Stomach (tissue), 9 donors: ENCODE data around the gene TUSC2. TPM values are rescaled to one million over a fixed set of nuclear protein-coding genes. Genes with fewer than 3 reads are reported as not detected.
A peak's percentile ranks its signal among the peaks of the same experiment; 100 is the strongest.

Experiments used
- DNase-seq, 2 donors: peaks; one replicate each; pipeline versions ENCODE4 v3.0.0 to v3.0.0-alpha.2; 2013 to 2019
- H3K27ac ChIP-seq, 5 donors: fragments of 200-600 bp in 4 of 5; sonication (generic) in 4 of 5; one replicate each; pipeline ENCODE4 v1.5.1; 2013 to 2019; ENCODE audit warnings: mild to moderate bottlenecking in 1 of 5, moderate library complexity in 1 of 5
- H3K27me3 ChIP-seq, 3 donors: fragments of 200-600 bp; sonication (generic); one replicate each; pipeline ENCODE4 v1.5.1; 2017 to 2019; ENCODE audit warnings: mixed run types in 1 of 3
- H3K36me3 ChIP-seq, 4 donors: fragments of 200-600 bp; sonication (generic); 1 replicate in 3 of 4; 2 replicates in 1 of 4; pipeline ENCODE4 v1.5.1; 2016 to 2019
- H3K4me1 ChIP-seq, 4 donors: fragments of 200-600 bp; sonication (generic); one replicate each; pipeline ENCODE4 v1.5.1; 2016 to 2019
- H3K4me3 ChIP-seq, 4 donors: fragments of 200-600 bp; sonication (generic) in 3 of 4; one replicate each; pipeline ENCODE4 v1.5.1; 2016 to 2019; ENCODE audit warnings: mild to moderate bottlenecking in 1 of 4
- H3K9me3 ChIP-seq, 4 donors: fragments of 200-600 bp; sonication (generic); one replicate each; pipeline ENCODE4 v1.5.1; 2016 to 2019
- CTCF ChIP-seq, 7 experiments: fragments of 450-650 bp in 4 of 7; fragments of 200-600 bp in 3 of 7; sonication (generic) in 3 of 7; IDR thresholded peaks; one replicate each; pipeline ENCODE4 v1.5.1; 2016 to 2019; ENCODE audit warnings: antibody characterized with exemption in 7 of 7, control low read depth in 2 of 7, mild to moderate bottlenecking in 1 of 7
- EP300 ChIP-seq: sonication (generic); formaldehyde crosslinking; IDR thresholded peaks from one replicate; pipeline ENCODE4 v1.6.1; 2017; ENCODE audit warnings: antibody characterized with exemption
- POLR2A ChIP-seq, 4 donors: fragments of 450-650 bp; IDR thresholded peaks; one replicate each; pipeline ENCODE4 v1.6.1; 2016; ENCODE audit warnings: antibody characterized with exemption in 4 of 4, control low read depth in 2 of 4, mild to moderate bottlenecking in 1 of 4, moderate library complexity in 1 of 4
- POLR2AphosphoS5 ChIP-seq, 3 donors: sonication (generic); formaldehyde crosslinking; IDR thresholded peaks; one replicate each; pipeline ENCODE4 v1.6.1; 2016; ENCODE audit warnings: antibody characterized with exemption in 3 of 3
- WGBS, 5 donors: extraction: QIAGEN DNeasy Blood & Tissue Kit in 3 of 5; methylation state at CpG; one replicate each; pipeline versions ENCODE4 v1.1.5 to v1.1.7; 2013 to 2018; 5-methylcytosine and 5-hydroxymethylcytosine counted together
- intact Hi-C: fragments of 100-400 bp; cut with DNase I; formaldehyde crosslinking; loops from one replicate; pipeline ENCODE4 v1.15.1; 2023; ENCODE audit warnings: low total_unique reads
- polyA plus RNA-seq, 3 donors: library from polyadenylated mRNA; stranded (reverse); fragments of 200-250 nt; gene quantifications; one replicate each; pipeline ENCODE4 v1.2.3, GENCODE V29; 2013
- total RNA-seq, 5 donors: library from RNA; depleted of rRNA; stranded (reverse); fragments of >200 nt; gene quantifications; one replicate each; pipeline versions ENCODE4 v1.1.0 to v1.2.3, GENCODE V29; 2014 to 2016
- donor health status: healthy with polysubstance abuse.
- donor health status: Bipolar disorder and iron deficiency.
- donor health status: healthy.

TUSC2 gene
- total and polyA plus RNA-seq, 8 donors: 2.3 to 63.4 (median 40.3) TPM; not detected in 1

GRCh38 chr3:50342813-50343633, 15.0 kb upstream of the TUSC2 start:
- DNase-seq: no peak
- no peak overlapping the region for H3K27ac ChIP-seq
- H3K36me3 ChIP-seq: peaks cover 6 to 7% (median 6%) of the 10 kb centered on the region in 4 donors
- TF ChIP-seq EP300: no peak
- no peak for TF ChIP-seq POLR2AphosphoS5 (IDR thresholded peaks at IDR 0.05)
- TF ChIP-seq POLR2A (IDR thresholded peaks at IDR 0.05): no peak
- no peak for TF ChIP-seq CTCF (IDR thresholded peaks at IDR 0.05)
- intact Hi-C loops: no loop called here
- H3K4me1 ChIP-seq: peaks cover 37 to 78% (median 65%) of the 10 kb centered on the region in 4 donors
- no peak overlapping the region for H3K4me3 ChIP-seq
- 75 to 89% (median 83%) methylated on average over 12 to 13 of the region's 13 CpGs for WGBS, 5 donors
- no peaks in the 10 kb centered on the region for H3K27me3 ChIP-seq
- no peaks in the 10 kb centered on the region for H3K9me3 ChIP-seq

GRCh38 chr3:50341996-50342650, 14.1 kb upstream of the TUSC2 start:
- Histone ChIP-seq H3K9me3 (no peaks in the 10 kb centered on the region), H3K27ac (peak overlapping the region in 2 of 5 donors; percentile 96 to 97), H3K4me3 (no peak overlapping the region), H3K36me3 (no peaks in the 10 kb centered on the region), H3K27me3 (no peaks in the 10 kb centered on the region), H3K4me1 (peaks cover 40 to 73% (median 63%) of the 10 kb centered on the region in 4 donors)
- DNase-seq: no peak
- intact Hi-C loops: no loop called here
- TF ChIP-seq EP300 (no peak), CTCF (IDR thresholded peaks at IDR 0.05) (no peak), POLR2AphosphoS5 (IDR thresholded peaks at IDR 0.05) (no peak), POLR2A (IDR thresholded peaks at IDR 0.05) (no peak)
- WGBS, 5 donors: 88 to 91% (median 91%) methylated on average over 11 to 13 of the region's 13 CpGs

GRCh38 chr3:50341537-50341936, 13.5 kb upstream of the TUSC2 start:
- TF ChIP-seq EP300: no peak
- TF ChIP-seq CTCF (IDR thresholded peaks at IDR 0.05): no peak
- TF ChIP-seq POLR2A (IDR thresholded peaks at IDR 0.05): no peak
- TF ChIP-seq POLR2AphosphoS5 (IDR thresholded peaks at IDR 0.05): no peak
- peak overlapping the region; percentile 69 to 99 (median 96) for H3K27ac ChIP-seq
- 86 to 94% (median 90%) methylated on average over 5 to 9 of the region's 9 CpGs for WGBS, 5 donors
- intact Hi-C loops: no loop called here
- H3K27me3 ChIP-seq: no peaks in the 10 kb centered on the region
- H3K4me1 ChIP-seq: peaks cover 40 to 67% (median 59%) of the 10 kb centered on the region in 4 donors
- no peak for DNase-seq
- peak overlapping the region; percentile 50 to 52 (median 52) for H3K4me3 ChIP-seq
- H3K36me3 ChIP-seq: no peaks in the 10 kb centered on the region
- H3K9me3 ChIP-seq: no peaks in the 10 kb centered on the region

- peak in 1 of 4 donors; percentile 18 for TF ChIP-seq POLR2A (IDR thresholded peaks at IDR 0.05)
- TF ChIP-seq CTCF (IDR thresholded peaks at IDR 0.05): no peak
- no peak for TF ChIP-seq EP300
- TF ChIP-seq POLR2AphosphoS5 (IDR thresholded peaks at IDR 0.05): peak in 2 of 3 donors; percentile 39 to 64
- whole genome bisulfite sequencing, 5 donors: 1 to 7% (median 3%) methylated on average over 44 to 85 of the region's 85 CpGs
- H3K4me1 ChIP-seq: peaks cover 46 to 67% (median 61%) of the 10 kb centered on the region in 4 donors
- H3K9me3 ChIP-seq: no peaks in the 10 kb centered on the region
- intact Hi-C loops: no loop called here
- H3K27ac ChIP-seq: peak within 1 kb of the TSS; percentile 69 to 99 (median 96)
- no peaks in the 10 kb centered on the region for H3K27me3 ChIP-seq
- H3K4me3 ChIP-seq: peak within 1 kb of the TSS; percentile 50 to 52 (median 52)
- DNase-seq: peak; percentile 79 to 91
- no peaks in the 10 kb centered on the region for H3K36me3 ChIP-seq
These were observed 12.7 kb upstream of the TUSC2 start, which contains the start of gene RASSF1 for GRCh38 chr3:50340448-50341329. Gene RASSF1 (minus strand): TSS chr3:50340836. CDS start chr3:50340805, 31 bp downstream.
